ENCODE data around the gene VPS8. TPM values are rescaled to one million over a fixed set of nuclear protein-coding genes. Genes with fewer than 3 reads are reported as not detected.
A peak's percentile ranks its signal among the peaks of the same experiment; 100 is the strongest.

The VPS8 gene
- total and polyA plus RNA-seq, 2 of the 13 experiments (the other 11 are each of a cell fraction or from before 2014, with no cell fraction given), result 14.2 to 35.1 TPM

- H4K20me1 ChIP-seq (ENCODE audit: insufficient read depth, low read length), result no peaks in the 10 kb centered on the region
- no peak overlapping the region for H3K27ac ChIP-seq (ENCODE audit: extremely low read length, insufficient read depth, low read length)
- H3K36me3 ChIP-seq (replicated peaks in 1 of 2; ENCODE audit: control insufficient read depth in 1 of 2, insufficient read depth in 2 of 2, low read length in 2 of 2), result no peaks in the 10 kb centered on the region
- WGBS (ENCODE audit: low lambda C conversion rate), result 0% methylated on average over 7 of the region's 10 CpGs
- no peak overlapping the region for H3K4me3 ChIP-seq (replicated peaks in 1 of 3; ENCODE audit: insufficient read depth in 1 of 3, low read depth in 2 of 3, low read length in 3 of 3)
- H3K4me2 ChIP-seq (ENCODE audit: low read depth, low read length), result peak overlapping the region; percentile 38; the same call in 1 of the 2 replicates
- no peak overlapping the region for H3K9ac ChIP-seq (ENCODE audit: insufficient read depth, low read depth, low read length)
- in situ Hi-C loops (cut with HindIII; ENCODE audit: extremely low pct_ligation_motif_present, low pct_unique_long_range_greater_than_20kb), result no loop called here
- peak overlapping the region; percentile 60 for H2AFZ ChIP-seq (ENCODE audit: low read length)
- intact Hi-C loops (cut with micrococcal nuclease; ENCODE audit: unreplicated experiment), result no loop called here
- H3K79me2 ChIP-seq (ENCODE audit: insufficient read depth, low read length), result no peaks in the 10 kb centered on the region
- H3K9me3 ChIP-seq (ENCODE audit: low read length), result no peaks in the 10 kb centered on the region
- CTCF ChIA-PET (ENCODE audit: low intra/inter-chr PET ratio, low total read pairs), result no interaction called here
- no peak for FAIRE-seq
- POLR2A ChIA-PET, result no interaction called here
- peaks cover 0 to 28% of the 10 kb centered on the region in 2 experiments; a peak in 4 of 5 replicates for H3K27me3 ChIP-seq (ENCODE audit: control insufficient read depth in 1 of 2, insufficient read depth in 2 of 2, low read length in 2 of 2)
- TF ChIP-seq ELF1 (CRISPR knock-in tag; IDR thresholded peaks at IDR 0.05), result peak; percentile 66
- TF ChIP-seq ZNF646 (CRISPR knock-in tag; IDR thresholded peaks at IDR 0.05), result no peak
- TF ChIP-seq GABPA (IDR thresholded peaks at IDR 0.05; ENCODE audit: low read depth, low read length), result no peak
- peak; percentile 32; the same call in 1 of the 2 replicates for TF ChIP-seq GABPA (CRISPR knock-in tag; IDR thresholded peaks at IDR 0.05; ENCODE audit: low read depth)
- TF ChIP-seq GABPB1 (CRISPR knock-in tag; IDR thresholded peaks at IDR 0.05), result 0 out of 2 replicates have a peak, but pooled peaks have one; percentile 27
- no peaks in the 10 kb centered on the region for H3K4me1 ChIP-seq (ENCODE audit: insufficient read depth, low read length)
- BruUV-seq (replicated peaks), result no TSS peak
- DNase-seq (ENCODE audit: low spot score), result no peak
- peak; percentile 43; the same call in 1 of the 3 replicates for ATAC-seq
Observed at GRCh38 chr3:184786280-184786941, 25.6 kb upstream of the VPS8 start.

All from HepG2 (cell line).